ENCODE measurements around the gene PHF2. TPM values are rescaled to one million over a fixed set of nuclear protein-coding genes. Genes with fewer than 3 reads are reported as not detected.

PHF2 gene
- total RNA-seq, 1 experiment from 2014 or later, result 17.4 TPM

DNA sequence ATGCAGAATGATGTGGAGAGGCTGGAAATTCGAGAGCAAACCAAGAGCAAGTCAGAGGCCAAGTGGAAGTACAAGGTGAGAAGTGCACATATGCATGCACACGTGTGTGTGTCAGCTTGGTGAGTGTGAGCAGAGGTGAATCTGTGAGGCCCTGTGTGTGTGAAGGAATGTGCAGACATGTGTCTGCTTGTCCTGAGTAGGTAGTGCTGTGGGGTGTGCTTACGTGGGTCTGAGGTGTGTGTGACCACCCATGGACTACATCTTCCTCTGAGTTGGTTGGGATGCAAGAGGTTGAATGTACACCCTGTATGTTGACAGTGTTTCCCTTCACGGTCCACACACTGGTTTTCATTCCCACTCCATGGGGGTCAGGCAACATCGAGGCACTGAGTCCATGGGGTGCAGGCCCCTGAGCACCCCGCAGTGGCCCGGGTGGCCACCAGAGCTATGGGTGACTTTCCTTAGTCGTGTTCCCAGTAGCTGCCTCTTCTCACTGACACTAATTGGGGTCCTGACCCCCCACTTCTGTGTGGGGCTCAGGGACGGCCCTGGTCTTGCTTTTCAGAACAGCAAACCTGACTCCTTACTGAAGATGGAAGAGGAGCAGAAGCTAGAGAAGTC, 86.7 kb downstream of the PHF2 start:
- no peak overlapping the region for H4K91ac ChIP-seq (ENCODE audit: insufficient read length, low read depth, low read length)
- no peaks in the 10 kb centered on the region for H3K27me3 Mint-ChIP-seq (ENCODE audit: low read depth)
- DNase-seq, result no peak
- H3K79me1 ChIP-seq (ENCODE audit: insufficient read depth, low read depth, low read length, poor library complexity, severe bottlenecking), result no peaks in the 10 kb centered on the region
- no peak overlapping the region for H2BK120ac ChIP-seq (ENCODE audit: low read depth, low read length, poor library complexity, severe bottlenecking)
- H3K27me3 ChIP-seq (ENCODE audit: insufficient read depth, low read length), result no peaks in the 10 kb centered on the region
- TF ChIP-seq, protein P1, sequence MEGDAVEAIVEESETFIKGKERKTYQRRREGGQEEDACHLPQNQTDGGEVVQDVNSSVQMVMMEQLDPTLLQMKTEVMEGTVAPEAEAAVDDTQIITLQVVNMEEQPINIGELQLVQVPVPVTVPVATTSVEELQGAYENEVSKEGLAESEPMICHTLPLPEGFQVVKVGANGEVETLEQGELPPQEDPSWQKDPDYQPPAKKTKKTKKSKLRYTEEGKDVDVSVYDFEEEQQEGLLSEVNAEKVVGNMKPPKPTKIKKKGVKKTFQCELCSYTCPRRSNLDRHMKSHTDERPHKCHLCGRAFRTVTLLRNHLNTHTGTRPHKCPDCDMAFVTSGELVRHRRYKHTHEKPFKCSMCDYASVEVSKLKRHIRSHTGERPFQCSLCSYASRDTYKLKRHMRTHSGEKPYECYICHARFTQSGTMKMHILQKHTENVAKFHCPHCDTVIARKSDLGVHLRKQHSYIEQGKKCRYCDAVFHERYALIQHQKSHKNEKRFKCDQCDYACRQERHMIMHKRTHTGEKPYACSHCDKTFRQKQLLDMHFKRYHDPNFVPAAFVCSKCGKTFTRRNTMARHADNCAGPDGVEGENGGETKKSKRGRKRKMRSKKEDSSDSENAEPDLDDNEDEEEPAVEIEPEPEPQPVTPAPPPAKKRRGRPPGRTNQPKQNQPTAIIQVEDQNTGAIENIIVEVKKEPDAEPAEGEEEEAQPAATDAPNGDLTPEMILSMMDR (conservative IDR thresholded peaks at IDR 0.05), result no peak
- H4K5ac ChIP-seq (ENCODE audit: insufficient read length, low read depth, low read length), result no peak overlapping the region
- H3K79me2 ChIP-seq (ENCODE audit: insufficient read depth, low read length), result no peaks in the 10 kb centered on the region
- H2AK5ac ChIP-seq (ENCODE audit: insufficient read length, low read length), result no peak overlapping the region
- H3K4me3 Mint-ChIP-seq, result no peak overlapping the region
- no peak overlapping the region for H3K56ac ChIP-seq (ENCODE audit: insufficient read length, low read depth, low read length)
- H3K9ac ChIP-seq (ENCODE audit: extremely low read depth, insufficient read length, low read length), result no peak overlapping the region
- no peak overlapping the region for H2BK20ac ChIP-seq (ENCODE audit: low read depth, low read length, poor library complexity, severe bottlenecking)
- H2BK15ac ChIP-seq (ENCODE audit: low read depth, low read length), result no peak overlapping the region
- no peak overlapping the region for H2BK5ac ChIP-seq (ENCODE audit: insufficient read length, low read length)
- H3K4me1 ChIP-seq (ENCODE audit: insufficient read depth, low read length), result no peaks in the 10 kb centered on the region
- no peaks in the 10 kb centered on the region for H4K20me1 ChIP-seq (ENCODE audit: control insufficient read depth, insufficient read depth, insufficient read length)
- H3K4me2 ChIP-seq (ENCODE audit: insufficient read depth, insufficient read length, low read length), result no peak overlapping the region
- peaks cover 5 to 26% (median 6%) of the 10 kb centered on the region in 3 experiments; a peak in 5 of 7 replicates for H3K36me3 Mint-ChIP-seq (ENCODE audit: insufficient read depth in 1 of 3, low read depth in 3 of 3)
- no peak overlapping the region for H3K23ac ChIP-seq (ENCODE audit: insufficient read length, low read depth, low read length)
- H3K27ac ChIP-seq (ENCODE audit: insufficient read length, low read depth, low read length), result no peak overlapping the region
- H3K4me1 Mint-ChIP-seq, result peaks cover 0 to 4% of the 10 kb centered on the region in 2 experiments; a peak in 1 of 4 replicates
- no peak overlapping the region for H4K8ac ChIP-seq (replicated peaks; ENCODE audit: insufficient read length, low read depth, low read length)
- no peak overlapping the region for H3K14ac ChIP-seq (ENCODE audit: insufficient read depth, low read length)
- no peak overlapping the region for H3K18ac ChIP-seq (ENCODE audit: insufficient read length, low read depth, low read length)
- no peak overlapping the region for H2AFZ ChIP-seq (ENCODE audit: low read length)
- WGBS (ENCODE audit: extremely low coverage, insufficient read length, low lambda C conversion rate), result no CpG with 5 or more reads among the region's 9 CpGs
- no peak overlapping the region for H3K27ac Mint-ChIP-seq
- no peaks in the 10 kb centered on the region for H3K23me2 ChIP-seq (ENCODE audit: insufficient read length, low read depth, low read length, poor library complexity, severe bottlenecking)
- no peak overlapping the region for H2BK12ac ChIP-seq (ENCODE audit: insufficient read length, low read depth, low read length)
- H3T11ph ChIP-seq (ENCODE audit: low read length), result no peak overlapping the region
- H3K4ac ChIP-seq (ENCODE audit: low read depth, low read length), result no peak overlapping the region
- no peaks in the 10 kb centered on the region for H3K9me3 Mint-ChIP-seq
- no peaks in the 10 kb centered on the region for H3K9me3 ChIP-seq (ENCODE audit: control insufficient read depth, low read depth, low read length)

Measured in H9 (cell line).